Esophagus squamous epithelium (tissue), 5 donors: ENCODE results near the gene UGT1A9. TPM values are rescaled to one million over a fixed set of nuclear protein-coding genes. Genes with fewer than 3 reads are reported as not detected.

Experiments
- DNase-seq: peaks from one replicate; lab custom pipeline; 2025; lab: John Stamatoyannopoulos, UW
- H3K27ac ChIP-seq, 4 donors: fragments of 200-600 bp; sonication (generic); one replicate each; pipeline ENCODE4 v1.5.1; 2016 to 2019; ENCODE audit warnings: mild to moderate bottlenecking in 1 of 4
- H3K27me3 ChIP-seq, 4 donors: fragments of 200-600 bp; sonication (generic); 1 replicate in 3 of 4; 2 replicates in 1 of 4; pipeline versions ENCODE4 v1.5.1 to v1.6.0; 2017 to 2021; ENCODE audit warnings: antibody characterized with exemption in 1 of 4
- H3K36me3 ChIP-seq, 3 donors: fragments of 200-600 bp; sonication (generic); one replicate each; pipeline ENCODE4 v1.5.1; 2016 to 2019
- H3K4me1 ChIP-seq, 3 donors: fragments of 200-600 bp; sonication (generic); one replicate each; pipeline ENCODE4 v1.5.1; 2017 to 2019
- H3K4me3 ChIP-seq, 4 donors: fragments of 200-600 bp; sonication (generic); 1 replicate in 3 of 4; 2 replicates in 1 of 4; pipeline ENCODE4 v1.5.1; 2016 to 2019; ENCODE audit warnings: mild to moderate bottlenecking in 2 of 4, moderate library complexity in 1 of 4
- H3K9me3 ChIP-seq, 3 donors: fragments of 200-600 bp; sonication (generic); one replicate each; pipeline ENCODE4 v1.5.1; 2016 to 2019
- CTCF ChIP-seq, 6 experiments: fragments of 450-650 bp in 4 of 6; fragments of 200-600 bp in 2 of 6; sonication (generic) in 2 of 6; IDR thresholded peaks; one replicate each; pipeline ENCODE4 v1.5.1; 2016 to 2019; ENCODE audit warnings: antibody characterized with exemption in 6 of 6, mild to moderate bottlenecking in 4 of 6, moderate library complexity in 4 of 6
- POLR2A ChIP-seq, 4 donors: fragments of 450-650 bp; IDR thresholded peaks; one replicate each; pipeline ENCODE4 v1.6.1; 2017; ENCODE audit warnings: antibody characterized with exemption in 4 of 4, mild to moderate bottlenecking in 4 of 4, moderate library complexity in 3 of 4
- WGBS, 2 donors: methylation state at CpG; one replicate each; pipeline ENCODE4 v1.1.5; 2018; 5-methylcytosine and 5-hydroxymethylcytosine counted together
- intact Hi-C: fragments of 100-400 bp; cut with DNase I; formaldehyde crosslinking; loops from one replicate; pipeline ENCODE4 v1.15.0; 2022
- total RNA-seq, 4 donors: library from RNA; depleted of rRNA; stranded (reverse); fragments of >200 nt; gene quantifications; one replicate each; pipeline ENCODE4 v1.1.0, GENCODE V29; 2016
- donor health status: DM: yes; HTN: yes; CAD: no.

UGT1A9 gene
- total RNA-seq, 4 donors from 2014 or later: 0.49 to 1.7 (median 1.2) TPM

GRCh38 chr2:233789554-233789953 lies 117.9 kb downstream of the UGT1A9 start:
- 91 to 95% methylated on average over 5 to 6 of the region's 7 CpGs for WGBS, 2 donors
- intact Hi-C loops: no loop called here
- Histone ChIP-seq H3K9me3 (no peaks in the 10 kb centered on the region), H3K36me3 (no peaks in the 10 kb centered on the region), H3K4me1 (no peaks in the 10 kb centered on the region), H3K4me3 (no peak overlapping the region), H3K27me3 (peaks cover 0 to 4% (median 0%) of the 10 kb centered on the region in 4 donors), H3K27ac (no peak overlapping the region)
- DNase-seq: no peak
- TF ChIP-seq CTCF (IDR thresholded peaks at IDR 0.05) (no peak), POLR2A (IDR thresholded peaks at IDR 0.05) (no peak)

GRCh38 chr2:233791151-233791882 lies 119.6 kb downstream of the UGT1A9 start:
- 77 to 79% methylated on average over 18 of the region's 18 CpGs for WGBS, 2 donors
- no peak overlapping the region for H3K4me3 ChIP-seq
- H3K9me3 ChIP-seq: no peaks in the 10 kb centered on the region
- H3K36me3 ChIP-seq: no peaks in the 10 kb centered on the region
- TF ChIP-seq CTCF (IDR thresholded peaks at IDR 0.05): no peak
- no peak for TF ChIP-seq POLR2A (IDR thresholded peaks at IDR 0.05)
- H3K27me3 ChIP-seq: no peaks in the 10 kb centered on the region
- no peak for DNase-seq
- no peak overlapping the region for H3K27ac ChIP-seq
- intact Hi-C loops: no loop called here
- no peaks in the 10 kb centered on the region for H3K4me1 ChIP-seq

- DNase-seq: no peak
- no peak overlapping the region for H3K4me3 ChIP-seq
- no peak overlapping the region for H3K27ac ChIP-seq
- no peaks in the 10 kb centered on the region for H3K9me3 ChIP-seq
- H3K4me1 ChIP-seq: no peaks in the 10 kb centered on the region
- TF ChIP-seq CTCF (IDR thresholded peaks at IDR 0.05) (no peak), POLR2A (IDR thresholded peaks at IDR 0.05) (no peak)
- intact Hi-C loops: no loop called here
- H3K27me3 ChIP-seq: no peaks in the 10 kb centered on the region
- WGBS, 2 donors: 74 to 79% methylated on average over 9 of the region's 9 CpGs
- H3K36me3 ChIP-seq: no peaks in the 10 kb centered on the region
Measured at GRCh38 chr2:233791883-233792329, 120.2 kb downstream of the UGT1A9 start.

GRCh38 chr2:233792720-233793119 lies 121.0 kb downstream of the UGT1A9 start:
- TF ChIP-seq CTCF (IDR thresholded peaks at IDR 0.05) (no peak), POLR2A (IDR thresholded peaks at IDR 0.05) (no peak)
- intact Hi-C loops: no loop called here
- H3K27ac ChIP-seq: no peak overlapping the region
- no peaks in the 10 kb centered on the region for H3K4me1 ChIP-seq
- WGBS, 2 donors: 78 to 87% methylated on average over 7 of the region's 7 CpGs
- H3K36me3 ChIP-seq: no peaks in the 10 kb centered on the region
- no peak for DNase-seq
- no peak overlapping the region for H3K4me3 ChIP-seq
- H3K27me3 ChIP-seq: no peaks in the 10 kb centered on the region
- H3K9me3 ChIP-seq: no peaks in the 10 kb centered on the region

GRCh38 chr2:233793465-233794127 lies 121.9 kb downstream of the UGT1A9 start:
- Histone ChIP-seq H3K9me3 (no peaks in the 10 kb centered on the region), H3K4me3 (no peak overlapping the region), H3K4me1 (no peaks in the 10 kb centered on the region), H3K27me3 (no peaks in the 10 kb centered on the region), H3K36me3 (no peaks in the 10 kb centered on the region), H3K27ac (no peak overlapping the region)
- TF ChIP-seq POLR2A (IDR thresholded peaks at IDR 0.05) (no peak), CTCF (IDR thresholded peaks at IDR 0.05) (no peak)
- no CpG with 5 or more reads among the region's 18 CpGs for WGBS, 2 donors
- intact Hi-C loops: no loop called here
- DNase-seq: no peak
